Gastrocnemius medialis (tissue), 4 donors: ENCODE data around the gene MARCHF7.
"Not testable (repeated sequence)": the region's sequence is repeated elsewhere in the genome, so short reads cannot be mapped to it uniquely, and the experiment has no call there.

ENCODE experiments used
- POLR2A ChIP-seq, 2 donors: fragments of 450-650 bp; IDR thresholded peaks; one replicate each; pipeline ENCODE4 v1.6.1; 2017; ENCODE audit warnings: antibody characterized with exemption in 2 of 2, mild to moderate bottlenecking in 2 of 2, moderate library complexity in 2 of 2
- TF ChIP-seq, protein P1 (sequence below), 5 experiments: fragments of 450-650 bp in 3 of 5; fragments of 200-600 bp in 2 of 5; sonication (generic) in 2 of 5; IDR thresholded peaks in 4 of 5; conservative IDR thresholded peaks in 1 of 5; 1 replicate in 4 of 5; 2 replicates in 1 of 5; pipeline ENCODE4 v1.5.1; 2016 to 2019; ENCODE audit warnings: antibody characterized with exemption in 5 of 5, mild to moderate bottlenecking in 3 of 5, moderate library complexity in 3 of 5

DNA sequence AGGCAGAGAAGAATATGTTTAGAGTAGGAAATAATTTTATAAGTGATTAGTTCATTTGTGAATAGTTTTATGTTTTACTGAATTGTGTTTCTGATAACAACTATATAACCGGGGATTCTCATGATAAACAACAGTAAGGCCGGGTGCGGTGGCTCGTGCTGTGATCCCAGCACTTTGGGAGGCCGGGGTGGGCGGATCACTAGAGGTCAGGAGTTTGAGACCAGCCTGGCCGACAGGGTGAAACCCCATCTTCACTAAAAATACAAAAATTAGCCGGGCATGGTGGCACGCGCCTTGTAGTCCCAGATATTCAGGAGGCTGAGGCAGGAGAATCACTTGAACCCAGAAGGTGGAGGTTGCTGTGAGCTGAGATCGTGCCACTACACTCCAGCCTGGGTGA lies 32.9 kb downstream of the MARCHF7 start:
- TF ChIP-seq, protein P1, sequence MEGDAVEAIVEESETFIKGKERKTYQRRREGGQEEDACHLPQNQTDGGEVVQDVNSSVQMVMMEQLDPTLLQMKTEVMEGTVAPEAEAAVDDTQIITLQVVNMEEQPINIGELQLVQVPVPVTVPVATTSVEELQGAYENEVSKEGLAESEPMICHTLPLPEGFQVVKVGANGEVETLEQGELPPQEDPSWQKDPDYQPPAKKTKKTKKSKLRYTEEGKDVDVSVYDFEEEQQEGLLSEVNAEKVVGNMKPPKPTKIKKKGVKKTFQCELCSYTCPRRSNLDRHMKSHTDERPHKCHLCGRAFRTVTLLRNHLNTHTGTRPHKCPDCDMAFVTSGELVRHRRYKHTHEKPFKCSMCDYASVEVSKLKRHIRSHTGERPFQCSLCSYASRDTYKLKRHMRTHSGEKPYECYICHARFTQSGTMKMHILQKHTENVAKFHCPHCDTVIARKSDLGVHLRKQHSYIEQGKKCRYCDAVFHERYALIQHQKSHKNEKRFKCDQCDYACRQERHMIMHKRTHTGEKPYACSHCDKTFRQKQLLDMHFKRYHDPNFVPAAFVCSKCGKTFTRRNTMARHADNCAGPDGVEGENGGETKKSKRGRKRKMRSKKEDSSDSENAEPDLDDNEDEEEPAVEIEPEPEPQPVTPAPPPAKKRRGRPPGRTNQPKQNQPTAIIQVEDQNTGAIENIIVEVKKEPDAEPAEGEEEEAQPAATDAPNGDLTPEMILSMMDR (IDR thresholded peaks at IDR 0.05 in 4 of 5, conservative IDR thresholded peaks at IDR 0.05 in 1 of 5), result not testable (repeated sequence)
- TF ChIP-seq POLR2A (IDR thresholded peaks at IDR 0.05), result not testable (repeated sequence)
